Trophoblast cell (in vitro differentiated cells and primary cell): ENCODE results near the gene STARD7.

Experiments used
- DNase-seq, 2 donors: peaks; one replicate each; pipeline ENCODE4 v3.0.0-alpha.2; 2016
- H2AFZ ChIP-seq: 2 replicates; pipeline ENCODE4 v1.6.1; 2013; ENCODE audit warnings: low read length, moderate library complexity, mild to moderate bottlenecking; ENCODE audit not compliant: insufficient read depth, poor library complexity
- H2AK5ac ChIP-seq: 2 replicates; pipeline ENCODE4 v1.6.1; 2013; ENCODE audit warnings: mild to moderate bottlenecking, low read length
- H2BK120ac ChIP-seq: 2 replicates; pipeline ENCODE4 v1.6.1; 2013; ENCODE audit warnings: low read length, mild to moderate bottlenecking, moderate library complexity; ENCODE audit not compliant: insufficient read depth, poor library complexity
- H2BK12ac ChIP-seq: 2 replicates; pipeline ENCODE4 v1.6.1; 2013; ENCODE audit warnings: mild to moderate bottlenecking, low read length, moderate library complexity
- H2BK5ac ChIP-seq: 2 replicates; pipeline ENCODE4 v1.6.1; 2013; ENCODE audit warnings: low read length, low read depth, moderate library complexity, mild to moderate bottlenecking; ENCODE audit not compliant: poor library complexity
- H3K14ac ChIP-seq: 2 replicates; pipeline ENCODE4 v1.6.1; 2013; ENCODE audit warnings: mild to moderate bottlenecking, low read length
- H3K18ac ChIP-seq: 2 replicates; pipeline ENCODE4 v1.6.1; 2013; ENCODE audit warnings: mild to moderate bottlenecking, low read length
- H3K23ac ChIP-seq: 2 replicates; pipeline ENCODE4 v1.6.1; 2013; ENCODE audit warnings: low read length
- H3K27ac ChIP-seq: 2 replicates; pipeline ENCODE4 v1.5.1; 2013; ENCODE audit warnings: low read depth, mild to moderate bottlenecking, inconsistent platforms, low read length, moderate library complexity
- H3K27me3 ChIP-seq: 2 replicates; pipeline ENCODE4 v1.6.1; 2013; ENCODE audit warnings: inconsistent platforms, mild to moderate bottlenecking, low read length, moderate library complexity; ENCODE audit not compliant: insufficient read depth
- H3K36me3 ChIP-seq, 2 experiments: 1 replicate in 1 of 2; 2 replicates in 1 of 2; pipeline ENCODE4 v1.6.1; 2013; ENCODE audit warnings: low read length in 2 of 2, mild to moderate bottlenecking in 2 of 2, moderate library complexity in 1 of 2; ENCODE audit not compliant: insufficient read depth in 2 of 2, control insufficient read depth in 1 of 2
- H3K4ac ChIP-seq: 2 replicates; pipeline ENCODE4 v1.6.1; 2013; ENCODE audit warnings: low read depth, mild to moderate bottlenecking, low read length, moderate library complexity
- H3K4me1 ChIP-seq, 2 experiments: 1 replicate in 1 of 2; 2 replicates in 1 of 2; pipeline ENCODE4 v1.6.1; 2013; ENCODE audit warnings: low read length in 2 of 2, mild to moderate bottlenecking in 2 of 2, moderate library complexity in 1 of 2; ENCODE audit not compliant: insufficient read depth in 2 of 2, control insufficient read depth in 1 of 2
- H3K4me2 ChIP-seq: 2 replicates; pipeline ENCODE4 v1.6.1; 2013; ENCODE audit warnings: inconsistent platforms, mild to moderate bottlenecking, low read length, moderate library complexity
- H3K4me3 ChIP-seq: 2 replicates; pipeline ENCODE4 v1.5.1; 2013; ENCODE audit warnings: mild to moderate bottlenecking, low read depth, low read length, inconsistent platforms
- H3K79me1 ChIP-seq: one replicate; pipeline ENCODE4 v1.6.1; 2013; ENCODE audit warnings: low read length
- H3K79me2 ChIP-seq: 2 replicates; pipeline ENCODE4 v1.6.1; 2013; ENCODE audit warnings: low read length, mild to moderate bottlenecking; ENCODE audit not compliant: control insufficient read depth, insufficient read depth, poor library complexity
- H3K9ac ChIP-seq: 2 replicates; pipeline ENCODE4 v1.6.1; 2013; ENCODE audit warnings: mild to moderate bottlenecking, low read length
- H3K9me3 ChIP-seq: 2 replicates; pipeline ENCODE4 v1.6.1; 2013; ENCODE audit warnings: low read depth, mild to moderate bottlenecking, control low read depth, inconsistent platforms, low read length; ENCODE audit not compliant: insufficient read depth
- H4K12ac ChIP-seq: 2 replicates; pipeline ENCODE4 v1.6.1; 2013; ENCODE audit warnings: low read depth, mild to moderate bottlenecking, low read length, moderate library complexity
- H4K8ac ChIP-seq: 2 replicates; pipeline ENCODE4 v1.6.1; 2013; ENCODE audit warnings: low read depth, mild to moderate bottlenecking, low read length, moderate library complexity
- H4K91ac ChIP-seq: one replicate; pipeline ENCODE4 v1.6.1; 2013; ENCODE audit warnings: low read depth, mild to moderate bottlenecking, low read length, moderate library complexity
- WGBS: extraction: QIAGEN DNeasy Blood & Tissue Kit; methylation state at CpG from one replicate; pipeline ENCODE4 v1.1.7; 2013; ENCODE audit warnings: missing lambda C conversion rate; ENCODE audit not compliant: insufficient read length, insufficient coverage; ENCODE audit errors: extremely low coverage; 5-methylcytosine and 5-hydroxymethylcytosine counted together

The STARD7 gene

GRCh38 chr2:96184188-96184587, 24.4 kb downstream of the STARD7 start:
- H2AK5ac ChIP-seq: no peak overlapping the region
- no peak overlapping the region for H2BK120ac ChIP-seq
- no peak overlapping the region for H3K4me3 ChIP-seq
- no peak overlapping the region for H4K12ac ChIP-seq
- H3K79me1 ChIP-seq: no peaks in the 10 kb centered on the region
- H3K27me3 ChIP-seq: no peaks in the 10 kb centered on the region
- H3K9ac ChIP-seq: no peak overlapping the region
- no peak overlapping the region for H3K14ac ChIP-seq
- peaks cover 3% of the 10 kb centered on the region for H3K9me3 ChIP-seq
- H2BK12ac ChIP-seq: no peak overlapping the region
- WGBS: no CpG with 5 or more reads among the region's 8 CpGs
- no peak overlapping the region for H4K8ac ChIP-seq
- no peak for DNase-seq
- H4K91ac ChIP-seq: no peak overlapping the region
- no peak overlapping the region for H3K23ac ChIP-seq
- no peak overlapping the region for H3K4me2 ChIP-seq
- H3K4me1 ChIP-seq: no peaks in the 10 kb centered on the region
- H3K18ac ChIP-seq: no peak overlapping the region
- H2AFZ ChIP-seq: no peak overlapping the region
- H3K79me2 ChIP-seq: no peaks in the 10 kb centered on the region
- H3K4ac ChIP-seq: no peak overlapping the region
- no peak overlapping the region for H3K27ac ChIP-seq
- H3K36me3 ChIP-seq: peaks cover 20 to 32% of the 10 kb centered on the region in 2 experiments
- H2BK5ac ChIP-seq: no peak overlapping the region

GRCh38 chr2:96181529-96181928, 27.1 kb downstream of the STARD7 start:
- no peak overlapping the region for H2BK12ac ChIP-seq
- no CpG with 5 or more reads among the region's 5 CpGs for WGBS
- no peak overlapping the region for H3K27ac ChIP-seq

GRCh38 chr2:96180521-96180920, 28.1 kb downstream of the STARD7 start:
- peaks cover 3% of the 10 kb centered on the region for H3K9me3 ChIP-seq
- H2BK12ac ChIP-seq: no peak overlapping the region
- H4K12ac ChIP-seq: no peak overlapping the region
- DNase-seq: no peak
- H3K79me2 ChIP-seq: no peaks in the 10 kb centered on the region
- H3K18ac ChIP-seq: no peak overlapping the region
- H2BK120ac ChIP-seq: no peak overlapping the region
- no peak overlapping the region for H2AK5ac ChIP-seq
- no peak overlapping the region for H3K4ac ChIP-seq
- H3K36me3 ChIP-seq: peaks cover 8 to 11% of the 10 kb centered on the region in 2 experiments
- no peak overlapping the region for H3K27ac ChIP-seq
- H3K4me3 ChIP-seq: no peak overlapping the region
- no peak overlapping the region for H4K8ac ChIP-seq
- H3K79me1 ChIP-seq: no peaks in the 10 kb centered on the region
- no peak overlapping the region for H3K23ac ChIP-seq
- H3K9ac ChIP-seq: no peak overlapping the region
- no peak overlapping the region for H2AFZ ChIP-seq
- H3K14ac ChIP-seq: no peak overlapping the region
- H3K4me2 ChIP-seq: no peak overlapping the region
- H3K27me3 ChIP-seq: no peaks in the 10 kb centered on the region
- no peak overlapping the region for H2BK5ac ChIP-seq
- H4K91ac ChIP-seq: no peak overlapping the region
- no peaks in the 10 kb centered on the region for H3K4me1 ChIP-seq

More at GRCh38 chr2:96181529-96181928, 27.1 kb downstream of the STARD7 start:
- Histone ChIP-seq H2BK120ac (no peak overlapping the region), H3K27me3 (no peaks in the 10 kb centered on the region), H2AK5ac (no peak overlapping the region), H3K9ac (no peak overlapping the region), H3K4ac (no peak overlapping the region), H3K4me3 (no peak overlapping the region), H3K18ac (no peak overlapping the region), H2BK5ac (no peak overlapping the region), H4K12ac (no peak overlapping the region), H3K14ac (no peak overlapping the region), H3K23ac (no peak overlapping the region), H3K79me2 (no peaks in the 10 kb centered on the region), H3K9me3 (peaks cover 3% of the 10 kb centered on the region), H4K8ac (no peak overlapping the region), H4K91ac (no peak overlapping the region), H3K4me2 (no peak overlapping the region), H3K36me3 (peaks cover 11 to 19% of the 10 kb centered on the region in 2 experiments), H2AFZ (no peak overlapping the region), H3K79me1 (no peaks in the 10 kb centered on the region), H3K4me1 (no peaks in the 10 kb centered on the region)
- no peak for DNase-seq

- Histone ChIP-seq H3K79me1 (no peaks in the 10 kb centered on the region), H4K8ac (no peak overlapping the region), H3K4me2 (no peak overlapping the region), H3K14ac (no peak overlapping the region), H2BK12ac (no peak overlapping the region), H2BK120ac (no peak overlapping the region), H2AFZ (no peak overlapping the region), H2BK5ac (no peak overlapping the region), H3K27me3 (no peaks in the 10 kb centered on the region), H4K91ac (no peak overlapping the region), H3K36me3 (peaks cover 7 to 10% of the 10 kb centered on the region in 2 experiments), H3K4me1 (no peaks in the 10 kb centered on the region), H2AK5ac (no peak overlapping the region), H3K4me3 (no peak overlapping the region), H3K9me3 (peaks cover 3% of the 10 kb centered on the region), H3K23ac (no peak overlapping the region), H3K27ac (no peak overlapping the region), H3K9ac (no peak overlapping the region), H3K4ac (no peak overlapping the region), H3K79me2 (no peaks in the 10 kb centered on the region), H4K12ac (no peak overlapping the region), H3K18ac (no peak overlapping the region)
- DNase-seq: no peak
- no CpG with 5 or more reads among the region's 1 CpG for WGBS
Measured at GRCh38 chr2:96180002-96180401, 28.6 kb downstream of the STARD7 start.
